HG02938 (cell line): ENCODE results near the gene PGA5.

Experiments
- ATAC-seq: cut with Tn5 transposase; IDR thresholded peaks from one replicate; pipeline ENCODE4 v1.9.1; 2021; ENCODE audit warnings: mild to moderate bottlenecking, moderate library complexity; ENCODE audit not compliant: unreplicated experiment

The PGA5 gene

DNA sequence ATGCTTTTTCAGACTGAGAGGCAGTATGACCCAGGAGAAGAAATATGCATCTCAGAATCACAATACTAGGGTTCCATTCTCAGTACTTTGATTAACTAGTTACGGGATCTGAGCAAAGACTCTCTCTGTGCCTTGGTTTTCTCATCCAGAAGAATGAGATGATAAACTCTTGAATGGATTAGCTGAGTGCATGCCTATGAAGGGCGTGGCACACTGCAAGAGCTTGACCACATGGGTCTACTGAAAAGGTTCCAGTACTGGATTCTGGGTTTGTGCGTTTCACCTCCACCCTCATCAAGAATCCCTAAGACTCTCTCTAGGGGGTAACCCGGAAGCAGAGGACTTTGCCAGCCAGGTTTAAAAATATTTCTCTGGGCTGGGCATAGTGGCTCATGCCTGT lies 25.6 kb downstream of the PGA5 start:
- no peak for ATAC-seq

DNA sequence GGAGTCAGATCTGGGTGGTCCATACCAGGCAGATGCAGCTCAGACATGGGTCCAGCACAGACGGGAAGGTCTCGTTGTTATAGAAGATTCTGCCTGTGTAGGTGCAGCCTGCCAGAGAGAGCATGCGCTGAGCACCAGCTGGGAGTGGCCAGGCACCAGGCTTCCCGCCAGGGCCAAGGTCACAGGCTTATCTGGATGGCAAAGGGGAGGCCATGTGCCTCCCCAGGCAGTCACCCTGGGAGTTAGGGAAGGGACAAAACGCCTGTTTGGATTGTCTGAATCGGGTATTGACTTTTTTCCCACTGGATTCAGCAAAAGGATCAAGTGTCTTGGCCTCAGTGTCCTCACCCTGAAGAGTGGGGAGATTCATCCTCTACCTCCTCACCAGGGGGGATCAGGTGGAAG lies 26.5 kb downstream of the PGA5 start:
- ATAC-seq, result no peak

GRCh38 chr11:61268588-61269250 lies 27.7 kb downstream of the PGA5 start:
- ATAC-seq, result no peak

GRCh38 chr11:61270354-61271076 lies 29.5 kb downstream of the PGA5 start:
- no peak for ATAC-seq

GRCh38 chr11:61272731-61273130 lies 31.8 kb downstream of the PGA5 start:
- no peak for ATAC-seq

GRCh38 chr11:61273178-61274078 lies 32.5 kb downstream of the PGA5 start:
- no peak for ATAC-seq

GRCh38 chr11:61274084-61274483 lies 33.1 kb downstream of the PGA5 start:
- ATAC-seq, result no peak

DNA sequence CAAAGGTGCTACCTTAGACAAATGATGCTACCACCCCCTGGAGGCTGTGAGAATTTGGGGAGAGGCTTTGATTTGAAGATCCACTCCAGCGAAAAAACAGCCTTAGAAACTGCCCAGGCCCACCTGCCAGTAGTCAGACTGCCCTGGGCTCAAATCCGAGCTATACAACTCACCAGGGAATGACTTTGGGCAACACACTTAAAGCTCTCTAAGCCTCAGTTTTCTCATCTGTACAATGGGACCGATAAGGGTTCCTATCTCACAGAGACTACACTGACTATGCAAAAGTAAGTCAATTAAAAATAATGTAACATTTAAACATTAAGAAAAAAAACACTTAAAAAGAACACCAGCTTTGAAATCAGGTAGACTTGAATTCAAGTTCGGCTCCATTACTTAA lies 34.2 kb downstream of the PGA5 start:
- ATAC-seq, result no peak

DNA sequence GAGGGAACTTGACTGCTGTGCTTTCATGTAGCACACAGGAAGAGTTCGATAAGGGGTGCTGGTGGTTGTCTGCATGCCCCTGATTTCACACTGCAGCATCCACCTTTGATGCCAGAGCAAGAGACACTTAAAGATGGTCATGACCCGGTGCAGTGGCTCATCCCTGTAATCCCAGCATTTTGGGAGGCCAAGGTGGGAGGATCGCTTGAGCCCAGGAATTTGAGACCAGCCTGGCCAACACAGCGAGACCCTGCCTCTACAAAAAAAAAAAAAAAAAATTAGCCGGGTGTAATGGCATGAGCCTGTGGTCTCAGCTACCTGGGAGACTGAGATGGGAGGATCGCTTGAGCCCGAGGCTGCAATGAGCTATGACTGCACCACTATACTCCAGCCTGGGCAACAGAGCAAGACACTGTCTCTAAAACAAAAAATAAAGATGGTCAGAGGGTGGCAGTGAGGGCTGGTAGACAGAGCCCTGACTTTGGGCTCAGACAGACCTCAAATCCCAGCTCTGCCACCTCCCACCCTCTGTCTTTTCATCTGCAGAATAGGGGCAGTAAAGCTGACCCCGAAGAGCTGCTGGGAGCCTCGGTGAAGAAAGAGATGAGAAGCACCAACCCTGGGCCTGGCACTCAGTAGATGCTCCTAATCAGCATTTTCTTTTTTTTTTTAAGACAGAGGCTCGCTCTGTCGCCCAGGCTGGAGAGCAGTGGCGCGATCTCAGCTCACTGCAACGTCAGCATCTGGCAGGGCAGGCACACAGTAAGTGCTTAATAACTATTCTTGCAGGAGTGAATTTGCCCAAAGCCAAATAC lies 36.4 kb downstream of the PGA5 start:
- no peak for ATAC-seq

DNA sequence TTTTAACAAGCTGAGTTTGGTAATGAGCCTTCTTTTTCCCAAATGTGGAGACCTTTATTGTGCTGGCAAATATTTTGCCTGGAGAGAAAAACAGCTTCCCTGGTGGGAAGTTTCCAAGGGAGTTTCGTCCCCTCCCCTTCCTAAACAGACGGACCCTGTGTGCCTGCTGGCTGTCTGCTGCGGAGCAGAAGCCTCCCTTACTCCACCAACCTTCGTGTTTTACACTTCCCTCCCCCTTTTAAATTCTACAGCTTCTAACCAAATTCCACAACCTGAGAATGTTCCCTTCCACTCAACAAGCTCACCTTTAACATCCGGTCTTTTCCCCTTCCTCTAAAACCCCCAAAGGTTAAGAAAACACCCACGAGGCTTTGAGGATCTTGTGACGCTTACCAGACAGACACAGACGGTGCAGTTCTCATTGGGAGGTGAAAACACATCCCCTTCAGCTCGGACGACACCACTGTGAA lies 37.1 kb downstream of the PGA5 start:
- no peak for ATAC-seq

DNA sequence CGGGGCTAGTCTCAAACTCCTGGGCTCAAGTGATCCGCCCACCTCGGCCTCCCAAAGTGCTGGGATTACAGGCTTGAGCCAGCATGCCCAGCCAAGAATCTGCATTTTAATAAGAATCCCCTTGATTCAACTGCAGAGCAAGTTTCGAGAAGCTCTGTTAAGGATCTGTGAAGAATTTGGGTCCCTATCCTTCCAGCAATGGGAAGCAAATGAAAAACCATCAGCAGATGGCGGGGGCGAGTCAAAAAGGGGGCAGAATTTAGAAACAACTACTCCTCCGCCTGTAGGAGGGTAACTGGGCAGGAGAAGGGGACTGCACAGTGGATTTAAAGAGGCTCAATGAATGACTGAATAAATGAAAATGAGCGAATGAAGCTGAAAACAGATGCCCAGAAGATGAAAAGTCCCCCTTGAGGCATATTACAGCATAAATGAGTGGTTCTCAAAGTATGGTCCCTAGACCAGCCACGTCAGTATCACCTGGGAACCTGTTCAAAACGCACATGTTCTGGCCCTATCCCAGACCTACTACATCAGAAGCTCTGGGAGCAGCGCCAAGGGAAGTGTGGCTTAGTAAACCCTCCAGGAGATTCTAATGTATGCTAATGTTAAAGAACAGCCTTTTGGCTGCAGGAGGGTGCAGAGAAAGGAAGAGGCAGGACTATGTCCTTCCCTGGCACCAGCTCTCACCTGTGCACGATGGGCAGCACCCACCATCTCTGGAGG lies 39.1 kb downstream of the PGA5 start:
- no peak for ATAC-seq

DNA sequence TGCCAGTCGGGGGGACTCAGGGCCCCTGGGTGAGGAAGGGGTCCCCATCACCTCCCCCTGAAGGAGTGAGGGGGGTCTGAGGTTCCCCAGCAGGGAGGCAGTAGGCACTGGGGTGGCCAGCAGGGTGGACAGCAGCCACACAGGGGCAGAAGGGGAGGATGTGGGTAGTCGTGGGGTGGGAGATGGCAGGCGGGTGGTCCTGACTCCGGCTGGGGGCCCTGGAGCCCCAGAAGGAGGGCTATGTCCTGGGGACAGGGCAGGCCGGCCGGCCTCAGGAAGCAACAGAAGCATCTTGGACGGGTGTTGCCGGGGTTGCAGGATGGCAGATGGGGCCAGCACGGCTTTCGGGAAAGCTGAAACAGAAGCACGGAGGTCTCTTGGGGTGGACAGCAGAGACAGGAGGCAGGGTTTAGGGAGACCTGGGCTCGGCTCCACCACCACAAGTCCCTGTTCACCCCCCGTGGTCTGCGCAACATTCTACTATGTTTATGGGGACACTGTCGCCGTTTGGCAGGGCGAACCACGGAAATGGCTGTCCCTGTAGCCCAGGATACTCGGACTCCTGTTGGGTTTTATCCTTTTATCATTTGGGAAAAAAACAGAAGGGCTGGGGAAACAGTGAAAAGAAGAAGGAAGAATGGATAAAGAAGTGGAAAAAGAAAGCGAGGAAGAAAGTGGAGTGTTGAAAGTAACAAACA lies 40.1 kb downstream of the PGA5 start:
- no peak for ATAC-seq

- ATAC-seq, result no peak
These were observed 40.7 kb downstream of the PGA5 start for GRCh38 chr11:61281581-61282250.

DNA sequence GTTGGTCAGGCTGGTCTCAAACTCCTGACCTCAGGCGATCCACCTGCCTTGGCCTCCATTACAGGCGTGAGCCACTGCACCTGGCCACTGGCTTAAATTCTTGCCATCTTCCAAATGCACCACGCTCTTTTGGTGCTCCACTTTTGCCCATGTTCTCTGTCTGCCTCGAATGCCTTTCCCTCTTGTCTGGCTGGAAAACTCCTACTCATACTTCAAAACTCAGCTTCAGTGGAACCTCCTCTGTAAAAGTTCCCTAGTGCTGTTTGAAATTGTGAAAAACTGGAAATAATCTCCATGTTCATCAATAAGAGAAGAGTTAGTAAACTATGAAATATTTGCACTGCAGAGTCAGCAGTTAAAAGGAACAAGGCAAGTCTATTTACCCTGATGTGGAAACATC lies 42.6 kb downstream of the PGA5 start:
- no peak for ATAC-seq

DNA sequence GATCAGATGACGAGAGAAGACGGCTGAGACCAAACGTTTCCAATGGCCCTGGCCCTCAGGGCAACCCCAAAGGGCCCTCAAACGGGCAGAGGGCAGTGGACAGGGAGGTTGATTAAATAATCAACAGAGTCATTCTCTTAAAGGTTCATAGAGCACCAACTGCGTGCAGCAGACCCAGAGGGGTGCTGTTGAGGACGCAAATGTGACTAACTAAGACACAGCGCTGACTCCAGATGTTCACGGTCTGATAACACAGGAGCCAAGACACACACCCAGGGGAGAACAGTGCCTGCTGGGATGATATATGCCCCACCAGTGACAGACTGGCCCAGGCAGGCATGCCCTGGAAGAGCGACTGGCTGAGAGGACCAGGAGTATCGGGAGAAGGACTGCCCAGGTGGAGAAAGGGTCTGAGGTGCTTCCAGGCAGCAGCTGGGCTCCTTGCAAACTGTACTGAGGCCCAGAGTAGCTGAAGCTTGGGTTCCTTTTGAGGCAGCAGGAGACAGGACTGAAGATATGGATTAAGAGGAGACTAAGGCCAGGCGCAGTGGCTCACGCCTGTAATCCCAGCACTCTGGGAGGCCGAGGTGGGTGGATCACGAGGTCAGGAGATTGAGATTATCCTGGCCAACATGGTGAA lies 46.5 kb downstream of the PGA5 start:
- ATAC-seq, result no peak

DNA sequence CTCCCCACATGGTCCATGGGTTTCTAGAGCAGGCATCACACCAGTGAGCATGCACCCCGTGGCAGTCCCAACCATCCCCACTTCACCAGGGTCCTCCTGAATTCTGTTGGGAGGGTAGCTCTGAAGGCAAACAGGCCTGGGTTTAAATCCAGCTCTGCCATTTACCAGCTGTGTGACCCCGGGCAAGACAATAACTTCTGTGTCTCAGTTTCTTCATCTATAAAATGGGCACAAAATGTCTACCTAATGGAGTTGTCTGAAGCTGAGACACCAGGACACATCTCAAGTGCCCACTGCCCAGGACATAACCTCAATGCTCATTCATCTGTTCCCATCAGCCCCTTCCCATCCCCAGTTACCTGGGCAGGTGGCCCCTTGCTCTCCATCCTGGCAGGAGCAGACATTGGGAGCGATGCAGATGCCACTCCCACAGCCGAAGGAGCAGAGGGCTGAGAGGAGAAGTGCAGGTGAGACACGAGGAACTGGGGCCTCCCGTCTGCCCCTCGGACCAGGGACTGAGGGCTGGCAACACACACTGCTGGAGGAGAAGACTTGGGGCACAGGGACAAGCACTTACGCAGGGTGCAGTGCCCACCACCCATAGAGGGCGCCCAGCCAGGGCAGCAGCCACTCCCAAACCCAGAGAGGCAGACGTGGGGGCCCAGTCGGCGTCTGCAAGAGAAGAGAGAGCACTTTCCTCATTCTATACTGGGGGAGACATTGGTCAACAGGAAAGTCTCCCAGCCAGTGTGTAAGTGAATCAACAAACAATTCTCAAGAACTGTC lies 50.1 kb downstream of the PGA5 start:
- no peak for ATAC-seq

DNA sequence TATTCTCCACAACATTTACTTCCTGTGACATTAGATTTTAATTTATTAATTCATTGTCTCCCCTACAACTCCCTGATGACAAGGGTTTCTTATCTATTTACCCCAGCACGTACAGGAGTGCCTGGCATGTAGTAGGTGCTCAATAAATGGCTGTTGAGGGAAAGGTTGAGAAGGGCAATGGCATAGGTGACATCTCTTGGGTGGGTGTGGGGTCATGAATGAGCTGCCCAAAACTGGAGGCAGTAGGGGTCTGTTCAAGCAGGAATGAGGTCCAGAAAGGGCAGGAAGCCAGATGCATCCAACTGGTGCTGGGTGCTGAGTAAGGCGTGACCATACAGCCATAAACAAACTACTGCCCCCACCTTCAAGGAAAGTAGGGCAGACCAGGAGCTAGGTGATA lies 51.4 kb downstream of the PGA5 start:
- no peak for ATAC-seq
